OCI-LY7 (cell line): Measurements from ENCODE around the gene FOLR1. TPM values are rescaled to one million over a fixed set of nuclear protein-coding genes. Genes with fewer than 3 reads are reported as not detected.

Experiments used
- BruUV-seq: library from RNA; stranded (reverse); fragments of 400-500 nt; replicated peaks from 2 replicates; lab custom pipeline; 2021; lab: Mats Ljungman, UMichigan
- CTCF ChIA-PET: fragments of 300-600 bp; sonication (Branson Sonifier 250); formaldehyde crosslinking; loops from one replicate; lab custom pipeline; 2022; ENCODE audit warnings: antibody characterized with exemption; ENCODE audit not compliant: unreplicated experiment; lab: Charles Lee
- POLR2A ChIA-PET: fragments of 300-600 bp; sonication (Branson Sonifier 250); formaldehyde crosslinking; loops from one replicate; lab custom pipeline; 2022; ENCODE audit warnings: antibody characterized with exemption; lab: Charles Lee
- DNase-seq: peaks from one replicate; pipeline ENCODE4 v3.0.0-alpha.2; 2015; ENCODE audit warnings: low spot score
- H2AFZ ChIP-seq: fragments of 200-600 bp; sonication (generic), shearing (Covaris generic); 2 replicates; pipeline ENCODE4 v1.6.1; 2014; ENCODE audit warnings: mild to moderate bottlenecking, antibody characterized with exemption, low read length, moderate library complexity
- H3K27ac ChIP-seq: fragments of 200-600 bp; sonication (generic); 2 replicates; pipeline ENCODE4 v1.5.1; 2014; ENCODE audit warnings: mixed run types, low read depth, mild to moderate bottlenecking, moderate library complexity, low read length, inconsistent platforms; ENCODE audit not compliant: poor library complexity, severe bottlenecking
- H3K36me3 ChIP-seq: fragments of 200-600 bp; sonication (generic); 2 replicates; pipeline ENCODE4 v1.6.1; 2014; ENCODE audit warnings: mild to moderate bottlenecking, antibody characterized with exemption, low read length, moderate library complexity, mixed read lengths; ENCODE audit not compliant: insufficient read depth
- H3K4me1 ChIP-seq: fragments of 200-600 bp; sonication (generic); 2 replicates; pipeline ENCODE4 v1.5.1; 2014; ENCODE audit warnings: mild to moderate bottlenecking, low read length; ENCODE audit not compliant: insufficient read depth, poor library complexity, severe bottlenecking
- H3K4me2 ChIP-seq: fragments of 200-600 bp; sonication (generic); 2 replicates; pipeline ENCODE4 v1.6.1; 2014; ENCODE audit warnings: mild to moderate bottlenecking, low read length
- H3K4me3 ChIP-seq: fragments of 200-600 bp; sonication (generic); 2 replicates; pipeline ENCODE4 v1.5.1; 2014; ENCODE audit warnings: mild to moderate bottlenecking, low read depth, low read length; ENCODE audit not compliant: poor library complexity, severe bottlenecking
- H3K79me2 ChIP-seq: fragments of 200-600 bp; sonication (generic); 2 replicates; pipeline ENCODE4 v1.6.1; 2016; ENCODE audit warnings: low read depth, mild to moderate bottlenecking, low read length, moderate library complexity, mixed read lengths; ENCODE audit not compliant: insufficient read depth
- H3K9me2 ChIP-seq: fragments of 200-600 bp; sonication (generic); 2 replicates; pipeline ENCODE4 v1.6.1; 2016; ENCODE audit warnings: mild to moderate bottlenecking, low read length, mixed read lengths; ENCODE audit not compliant: insufficient read depth
- H3K9me3 ChIP-seq: fragments of 200-600 bp; sonication (generic); 2 replicates; pipeline ENCODE4 v1.6.1; 2014; ENCODE audit warnings: mild to moderate bottlenecking, mixed run types, low read length, mixed read lengths
- H4K20me1 ChIP-seq: fragments of 200-600 bp; sonication (generic); 2 replicates; pipeline ENCODE4 v1.6.1; 2014; ENCODE audit warnings: mild to moderate bottlenecking, antibody characterized with exemption, low read length, moderate library complexity, mixed read lengths; ENCODE audit not compliant: insufficient read depth
- CTCF ChIP-seq: fragments of 200-600 bp; sonication (generic); conservative IDR thresholded peaks from 2 replicates; pipeline ENCODE4 v1.5.1; 2014; ENCODE audit warnings: mild to moderate bottlenecking, antibody characterized with exemption, low read length, moderate library complexity, mixed read lengths
- EZH2phosphoT487 ChIP-seq: fragments of 200-600 bp; sonication (generic); IDR thresholded peaks from 2 replicates; pipeline ENCODE4 v1.6.1; 2018; ENCODE audit warnings: low read depth, borderline replicate concordance, mild to moderate bottlenecking, mixed run types, antibody characterized with exemption, low read length, moderate library complexity, mixed read lengths
- intact Hi-C: fragments of 100-400 bp; cut with micrococcal nuclease; formaldehyde crosslinking; loops from one replicate; pipeline ENCODE4 v1.10.0; 2022; ENCODE audit not compliant: unreplicated experiment
- total RNA-seq, 2 experiments: library from RNA; depleted of rRNA in 1 of 2; stranded (reverse); fragments of >200 nt in 1 of 2; shearing (Covaris generic) in 1 of 2; gene quantifications; 2 replicates each; pipeline ENCODE4 v1.2.3, GENCODE V29; 2014 to 2022

The FOLR1 gene
- total RNA-seq, 2 experiments from 2014 or later: not detected

- no peak for DNase-seq
- TF ChIP-seq CTCF (no peak), EZH2phosphoT487 (no peak)
- peak overlapping the region; percentile 97 for H3K4me2 ChIP-seq
- no peaks in the 10 kb centered on the region for H3K9me3 ChIP-seq
- no peak overlapping the region for H3K27ac ChIP-seq
- H3K4me1 ChIP-seq: peaks cover 35% of the 10 kb centered on the region
- CTCF ChIA-PET: no interaction called here
- no peaks in the 10 kb centered on the region for H3K9me2 ChIP-seq
- BruUV-seq: no TSS peak
- no peak overlapping the region for H3K4me3 ChIP-seq
- POLR2A ChIA-PET: interaction anchor here (1.3 kb wide), 1 partner anchor 9 kb away, joined by 3 read pairs; no protein-coding TSS in a partner anchor
- H2AFZ ChIP-seq: no peak overlapping the region
- H3K79me2 ChIP-seq: peaks cover 24% of the 10 kb centered on the region; the same call in 1 of the 2 replicates
- no peaks in the 10 kb centered on the region for H4K20me1 ChIP-seq
- H3K36me3 ChIP-seq: peaks cover 53% of the 10 kb centered on the region
- intact Hi-C loops: no loop called here
These were observed 34.8 kb downstream of the FOLR1 start for GRCh38 chr11:72226701-72227100.

- intact Hi-C loops: no loop called here
- peaks cover 61% of the 10 kb centered on the region for H3K36me3 ChIP-seq
- no peak overlapping the region for H3K4me3 ChIP-seq
- H4K20me1 ChIP-seq: no peaks in the 10 kb centered on the region
- no peak overlapping the region for H2AFZ ChIP-seq
- BruUV-seq: no TSS peak
- H3K9me2 ChIP-seq: no peaks in the 10 kb centered on the region
- DNase-seq: no peak
- CTCF ChIA-PET: interaction anchor here (0.5 kb wide), 1 partner anchor 202 kb away, joined by 3 read pairs; no protein-coding TSS in a partner anchor
- H3K4me2 ChIP-seq: peak overlapping the region; percentile 7; the same call in 1 of the 2 replicates
- H3K9me3 ChIP-seq: no peaks in the 10 kb centered on the region
- H3K27ac ChIP-seq: no peak overlapping the region
- peaks cover 16% of the 10 kb centered on the region; the same call in 1 of the 2 replicates for H3K79me2 ChIP-seq
- POLR2A ChIA-PET: no interaction called here
- peaks cover 26% of the 10 kb centered on the region for H3K4me1 ChIP-seq
- TF ChIP-seq EZH2phosphoT487 (no peak), CTCF (no peak)
These were observed 35.6 kb downstream of the FOLR1 start for GRCh38 chr11:72227316-72228228.
